Cardiac fibroblast (primary cell): ENCODE measurements around the gene GPATCH2.
A peak's percentile ranks its signal among the peaks of the same experiment; 100 is the strongest.

Source experiments
- DNase-seq, 2 donors: peaks; one replicate each; pipeline versions ENCODE4 v3.0.0 to v3.0.0-alpha.2; 2010; ENCODE audit warnings: low read depth in 2 of 2
- H3K4me3 ChIP-seq, 2 donors: replicated peaks in 1 of 2; 1 replicate in 1 of 2; 2 replicates in 1 of 2; pipeline ENCODE4 v1.5.1; 2011; ENCODE audit warnings: low read depth in 2 of 2, low read length in 2 of 2, mild to moderate bottlenecking in 2 of 2, moderate library complexity in 1 of 2
- TF ChIP-seq, protein P1 (sequence below): IDR thresholded peaks from one replicate; pipeline ENCODE4 v1.5.1; 2011; ENCODE audit warnings: low read depth, mild to moderate bottlenecking, low read length, inconsistent platforms

GPATCH2 gene

DNA sequence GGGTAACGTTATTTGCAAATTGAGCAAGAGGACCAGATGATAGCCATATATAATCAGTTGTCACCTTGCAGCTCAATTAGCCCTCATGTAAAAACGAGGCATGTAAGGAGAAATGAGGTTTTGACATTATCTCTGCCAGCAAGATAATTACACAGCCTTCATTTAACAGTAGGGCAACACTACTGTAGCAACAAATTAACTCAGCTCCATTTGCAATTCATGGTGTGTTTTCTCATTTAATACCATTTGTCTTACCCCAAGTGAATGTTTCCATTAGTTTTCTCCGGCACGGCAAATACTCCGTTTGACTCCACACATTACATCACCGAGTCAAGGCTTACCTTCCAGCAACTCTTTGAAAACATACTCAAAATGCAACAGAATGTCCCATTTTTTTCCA, 66.7 kb downstream of the GPATCH2 start:
- no peak overlapping the region for H3K4me3 ChIP-seq
- no peak for DNase-seq
- TF ChIP-seq, protein P1, sequence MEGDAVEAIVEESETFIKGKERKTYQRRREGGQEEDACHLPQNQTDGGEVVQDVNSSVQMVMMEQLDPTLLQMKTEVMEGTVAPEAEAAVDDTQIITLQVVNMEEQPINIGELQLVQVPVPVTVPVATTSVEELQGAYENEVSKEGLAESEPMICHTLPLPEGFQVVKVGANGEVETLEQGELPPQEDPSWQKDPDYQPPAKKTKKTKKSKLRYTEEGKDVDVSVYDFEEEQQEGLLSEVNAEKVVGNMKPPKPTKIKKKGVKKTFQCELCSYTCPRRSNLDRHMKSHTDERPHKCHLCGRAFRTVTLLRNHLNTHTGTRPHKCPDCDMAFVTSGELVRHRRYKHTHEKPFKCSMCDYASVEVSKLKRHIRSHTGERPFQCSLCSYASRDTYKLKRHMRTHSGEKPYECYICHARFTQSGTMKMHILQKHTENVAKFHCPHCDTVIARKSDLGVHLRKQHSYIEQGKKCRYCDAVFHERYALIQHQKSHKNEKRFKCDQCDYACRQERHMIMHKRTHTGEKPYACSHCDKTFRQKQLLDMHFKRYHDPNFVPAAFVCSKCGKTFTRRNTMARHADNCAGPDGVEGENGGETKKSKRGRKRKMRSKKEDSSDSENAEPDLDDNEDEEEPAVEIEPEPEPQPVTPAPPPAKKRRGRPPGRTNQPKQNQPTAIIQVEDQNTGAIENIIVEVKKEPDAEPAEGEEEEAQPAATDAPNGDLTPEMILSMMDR: no peak

DNA sequence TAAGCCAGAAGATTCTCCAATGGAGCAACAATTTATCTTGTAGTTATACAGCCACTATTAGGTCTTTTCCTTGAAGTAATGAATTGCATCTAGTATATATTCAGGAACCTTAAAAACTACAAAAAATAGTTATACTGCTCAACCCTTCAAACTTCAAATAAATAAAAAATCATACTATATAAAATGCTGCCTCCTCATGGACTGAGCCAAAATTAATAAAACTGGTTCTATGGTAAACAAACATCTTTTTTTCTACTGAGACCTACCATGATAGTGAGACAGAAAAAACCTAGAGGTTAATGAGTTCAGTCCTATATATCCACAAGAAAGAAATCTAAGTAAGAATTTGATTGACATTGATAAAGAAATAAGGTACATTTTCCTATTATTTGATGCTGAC, 67.7 kb downstream of the GPATCH2 start:
- TF ChIP-seq, protein P1: no peak
- no peak for DNase-seq
- H3K4me3 ChIP-seq: no peak overlapping the region

DNA sequence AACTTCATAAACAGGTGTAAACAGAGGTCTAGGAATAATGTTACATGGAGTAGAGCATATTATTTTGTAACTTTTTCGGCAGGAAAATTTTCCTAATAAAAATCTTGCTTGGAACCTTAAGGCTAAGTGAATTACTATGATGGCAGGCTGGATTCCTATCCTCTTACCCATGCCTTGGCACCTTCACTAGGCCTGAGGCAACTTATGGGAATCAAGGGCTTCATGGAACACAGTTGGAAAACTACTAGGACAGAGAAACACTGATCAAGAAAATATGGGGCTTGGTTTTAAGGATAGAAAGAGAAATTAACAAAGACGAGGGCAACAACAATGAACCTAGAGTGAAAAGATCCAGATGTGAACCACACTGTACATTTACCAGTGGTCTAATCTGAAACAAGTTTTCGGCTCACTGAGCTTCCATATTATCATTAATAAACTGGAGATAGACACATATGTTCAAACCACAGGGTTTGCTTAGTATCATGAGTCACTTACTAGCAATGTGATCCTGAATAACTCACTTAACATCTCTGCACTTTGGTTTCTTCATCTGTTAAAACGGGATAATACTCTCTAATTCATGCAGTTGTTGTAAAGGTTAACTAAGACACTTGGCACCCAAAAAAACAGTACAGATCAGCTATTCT, 68.5 kb downstream of the GPATCH2 start:
- H3K4me3 ChIP-seq: no peak overlapping the region
- TF ChIP-seq, protein P1: no peak
- peak; percentile 74 to 77 for DNase-seq

DNA sequence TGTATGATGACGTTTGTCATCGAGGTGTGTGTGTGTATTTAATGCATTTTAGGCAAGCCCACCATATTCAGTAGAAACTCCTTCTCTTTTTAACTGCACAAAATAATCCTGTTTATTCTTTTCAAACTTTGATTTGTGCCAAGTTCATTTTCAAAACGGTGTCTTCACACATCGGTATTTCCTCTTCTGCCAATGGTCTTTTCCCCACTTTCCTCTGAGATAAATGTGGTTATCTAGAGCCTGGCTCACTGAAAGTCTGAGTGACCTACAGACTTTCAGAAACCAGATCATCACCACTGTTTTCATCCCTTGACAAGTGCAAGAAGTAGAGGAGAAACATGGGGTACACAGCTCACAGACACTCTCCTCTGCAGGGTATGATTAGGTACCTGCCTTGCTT, 69.4 kb downstream of the GPATCH2 start:
- H3K4me3 ChIP-seq: no peak overlapping the region
- DNase-seq: peak in 1 of 2 donors; percentile 48
- TF ChIP-seq, protein P1: no peak

DNA sequence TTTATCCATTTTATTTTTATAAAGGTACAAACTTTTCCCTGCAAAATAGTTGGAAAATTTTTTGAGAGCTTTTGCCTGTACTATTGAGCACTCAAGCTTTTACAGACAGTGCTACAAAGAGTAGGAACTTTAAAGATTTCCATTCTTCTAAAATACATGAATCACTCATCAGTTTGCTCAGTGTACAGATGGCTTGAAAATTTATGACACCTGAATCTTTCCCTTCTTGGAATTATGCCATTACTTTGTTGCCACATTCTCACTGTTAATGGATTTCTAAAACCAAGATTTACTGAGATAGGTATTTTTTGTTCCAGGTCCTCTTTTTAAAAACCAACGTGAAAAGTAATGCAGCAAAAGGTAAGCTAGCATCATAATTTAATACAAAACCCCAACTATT, 76.0 kb downstream of the GPATCH2 start:
- H3K4me3 ChIP-seq: no peak overlapping the region
- no peak for DNase-seq
- TF ChIP-seq, protein P1: no peak

DNA sequence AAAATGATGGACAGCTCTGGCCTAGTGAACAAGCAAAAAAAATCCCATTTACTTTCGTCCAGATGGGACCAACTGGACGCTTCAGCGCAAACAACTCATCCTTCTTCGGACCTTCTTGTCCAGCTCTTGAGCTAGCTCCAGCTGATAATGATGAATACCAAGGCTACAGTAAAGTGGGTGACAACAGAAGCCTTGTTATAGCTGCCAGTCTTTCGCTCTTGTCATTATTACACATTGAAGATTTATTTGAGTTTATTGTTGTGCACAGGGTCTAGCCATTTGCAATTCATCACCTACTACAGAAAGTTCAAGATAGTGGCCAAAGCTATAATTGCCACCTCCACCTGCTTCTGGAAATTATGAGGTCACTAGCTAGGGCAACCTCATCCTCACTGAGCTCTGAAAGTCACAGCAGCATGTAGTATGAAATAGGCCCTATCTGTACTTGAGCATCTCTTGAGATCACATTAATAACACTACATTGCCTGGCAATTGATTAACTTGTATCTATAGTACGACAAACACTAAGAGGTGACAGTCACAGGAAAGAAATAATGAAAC, 76.9 kb downstream of the GPATCH2 start:
- TF ChIP-seq, protein P1: no peak
- no peak overlapping the region for H3K4me3 ChIP-seq
- DNase-seq: no peak

DNA sequence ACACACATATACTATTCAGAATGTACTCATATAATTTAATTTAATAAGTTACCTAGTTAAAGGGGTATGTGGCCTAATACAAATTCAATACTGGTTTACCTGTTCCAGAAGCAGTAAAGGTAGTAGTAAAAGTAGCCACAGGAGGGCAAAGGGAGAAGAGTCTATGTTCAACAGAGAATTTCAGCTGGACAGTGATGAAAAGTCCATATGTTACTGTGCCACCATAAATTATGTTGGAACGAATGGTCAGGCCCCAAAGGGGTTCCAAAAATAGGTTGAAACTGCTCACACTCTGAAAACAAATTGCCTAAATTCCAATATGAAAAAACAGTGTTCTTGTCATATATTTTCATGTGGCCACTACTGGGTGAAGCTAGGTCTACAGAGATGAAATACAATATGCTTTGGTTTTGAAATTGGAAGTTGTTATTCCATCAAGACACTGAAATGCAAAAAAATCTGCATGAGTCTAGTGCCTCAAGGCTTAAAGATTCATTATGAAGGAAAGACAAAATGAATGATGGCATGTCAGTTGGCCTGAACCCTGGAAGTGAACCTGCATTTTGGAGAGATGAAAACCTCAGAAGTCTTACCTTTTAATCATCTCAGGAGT, 78.4 kb downstream of the GPATCH2 start:
- no peak for DNase-seq
- TF ChIP-seq, protein P1: no peak
- H3K4me3 ChIP-seq: no peak overlapping the region
